Bone marrow (tissue), 2 donors: ENCODE results near the gene AGMO.

Source experiments
- DNase-seq, 2 donors: peaks; one replicate each; lab custom pipeline; 2025; lab: John Stamatoyannopoulos, UW

AGMO gene

GRCh38 chr7:15457990-15458955 is 103.5 kb downstream of the AGMO start:
- DNase-seq, result no peak

- no peak for DNase-seq
These were observed 109.1 kb downstream of the AGMO start for GRCh38 chr7:15452670-15453069.

DNA sequence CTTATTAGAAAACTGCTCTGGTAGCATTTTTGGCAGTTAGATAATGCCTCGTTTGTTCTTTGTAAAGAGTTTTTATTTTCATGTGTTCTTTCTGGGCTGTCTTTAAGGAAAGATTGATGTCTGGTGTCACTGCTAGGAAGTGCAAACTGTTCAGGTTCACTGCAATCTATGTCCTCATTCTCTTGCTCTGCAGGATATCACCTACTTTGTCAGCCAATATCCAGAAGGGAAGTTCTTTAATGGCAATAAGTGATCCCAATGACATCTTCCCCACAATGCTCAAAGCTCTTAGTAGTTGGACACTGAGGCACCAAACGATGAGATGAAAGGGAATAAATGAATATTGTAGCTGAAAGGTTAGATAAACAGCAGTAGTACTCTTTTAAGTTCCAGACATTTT is 115.1 kb downstream of the AGMO start:
- no peak for DNase-seq

GRCh38 chr7:15446280-15446679 is 115.5 kb downstream of the AGMO start:
- DNase-seq, result no peak

DNA sequence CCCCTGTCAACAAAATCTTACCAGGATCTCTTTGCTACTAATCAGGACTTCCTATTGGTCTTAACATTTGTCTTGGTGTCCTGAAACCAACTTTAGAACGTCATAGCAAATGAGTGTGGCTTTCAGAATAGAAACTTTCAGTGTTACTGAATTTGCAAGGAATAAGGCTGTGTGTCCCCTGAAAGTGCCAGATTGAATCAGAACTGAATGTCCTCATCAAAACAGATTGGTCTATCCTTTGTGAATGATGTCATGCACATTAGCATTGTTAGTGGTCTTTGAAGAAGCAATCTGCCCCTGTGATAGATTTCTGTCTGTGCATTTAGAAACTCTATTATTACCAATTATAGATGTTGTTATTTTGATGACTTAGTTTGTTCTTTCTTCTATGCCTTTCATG is 119.9 kb downstream of the AGMO start:
- DNase-seq, result no peak

DNA sequence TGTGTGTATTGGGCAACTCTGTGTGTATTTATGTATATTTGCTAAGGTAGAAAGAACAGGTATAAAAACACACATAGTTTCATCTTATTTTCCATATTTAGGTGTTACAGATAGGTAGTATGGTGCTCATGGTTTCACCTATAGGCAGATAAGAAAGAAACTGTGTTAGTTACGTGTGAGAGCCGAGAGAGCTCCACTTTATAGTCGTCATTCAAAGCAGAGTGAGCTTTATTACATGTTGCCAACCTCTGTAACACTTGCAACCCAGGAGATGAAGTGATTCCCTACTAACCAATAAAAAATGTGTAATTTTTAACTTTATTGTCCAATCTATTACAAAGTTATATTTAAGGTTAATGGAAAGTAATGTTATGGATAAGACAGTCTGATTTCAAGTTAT is 121.3 kb downstream of the AGMO start:
- DNase-seq, result no peak

- no peak for DNase-seq
These were observed 122.0 kb downstream of the AGMO start for GRCh38 chr7:15439853-15440252.

DNA sequence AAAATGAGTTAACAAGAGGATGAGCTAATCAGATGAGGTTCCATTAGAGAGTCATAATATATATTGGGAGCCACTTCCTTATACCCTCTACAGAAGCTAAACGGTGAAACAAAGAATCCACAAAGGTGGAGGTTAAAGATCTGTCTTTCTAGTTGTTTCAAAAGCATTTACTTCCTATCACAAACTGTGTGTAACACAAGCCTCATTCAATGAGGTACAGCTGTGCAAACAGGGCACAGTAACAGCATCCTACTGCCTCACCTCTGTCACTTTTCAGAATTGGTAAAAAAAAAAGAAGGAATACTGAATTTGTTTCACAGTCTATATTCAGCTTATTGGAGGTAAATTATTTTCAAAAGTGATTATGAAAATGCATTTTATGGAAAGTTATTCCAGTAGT is 128.7 kb downstream of the AGMO start:
- DNase-seq, result no peak

- no peak for DNase-seq
These were observed 130.9 kb downstream of the AGMO start for GRCh38 chr7:15430911-15431310.

DNA sequence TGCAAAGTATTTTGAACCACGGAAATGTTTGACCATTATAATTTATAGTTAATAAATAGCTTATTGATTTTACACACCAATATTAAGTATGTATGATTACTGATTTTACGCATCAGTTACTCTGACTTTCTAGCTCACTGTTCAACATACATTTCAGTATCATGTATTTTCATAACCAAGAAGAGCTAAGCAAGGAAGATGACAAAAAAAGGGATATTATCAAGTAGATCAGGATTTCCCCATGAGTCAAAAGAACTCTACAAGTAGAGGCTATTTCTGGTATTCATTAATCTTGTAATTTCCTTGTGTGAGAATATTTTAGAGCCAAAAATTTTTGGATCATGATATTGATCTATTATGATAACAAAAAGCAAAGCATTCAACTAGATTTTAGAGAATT is 131.6 kb downstream of the AGMO start:
- DNase-seq, result no peak

DNA sequence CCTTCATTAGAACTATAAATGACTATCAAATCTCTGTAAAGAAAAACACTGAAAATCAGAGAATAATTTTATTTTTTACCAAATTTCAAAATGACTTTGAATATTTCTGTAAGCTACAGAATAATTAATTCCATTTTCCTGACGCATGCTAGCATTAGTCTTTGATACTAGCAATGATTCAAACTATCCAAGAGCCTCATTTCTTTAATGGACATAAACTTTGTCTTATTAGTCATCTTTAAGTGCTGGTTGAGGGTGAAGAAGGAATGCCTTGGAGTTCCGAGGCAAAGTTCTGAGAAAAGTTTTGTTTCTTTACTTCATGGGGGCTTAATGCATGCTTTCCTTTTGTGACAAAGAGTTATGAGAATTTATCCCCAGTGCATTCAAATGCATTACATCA is 137.3 kb downstream of the AGMO start:
- no peak for DNase-seq

- DNase-seq, result no peak
These were observed 142.2 kb downstream of the AGMO start for GRCh38 chr7:15419596-15419995.

DNA sequence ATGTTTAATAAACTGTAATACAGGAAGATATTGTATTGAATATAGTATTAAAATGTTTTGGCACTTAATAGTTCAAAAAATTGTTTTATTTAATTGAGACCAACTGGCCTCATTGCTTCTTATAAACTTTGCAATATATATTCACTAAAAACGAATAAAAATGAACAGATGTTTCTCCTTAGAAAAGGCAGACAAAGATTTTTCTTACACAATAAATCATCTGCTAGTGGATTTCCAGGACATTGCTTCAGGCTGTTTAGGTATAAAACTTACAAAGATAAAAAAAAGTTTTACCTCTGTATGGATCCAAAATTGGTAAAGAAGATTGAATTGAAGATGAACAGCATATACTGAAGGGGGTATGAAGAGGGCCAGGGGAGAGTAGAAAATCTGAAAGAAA is 143.6 kb downstream of the AGMO start:
- no peak for DNase-seq

GRCh38 chr7:15417341-15417988 is 144.3 kb downstream of the AGMO start:
- no peak for DNase-seq

DNA sequence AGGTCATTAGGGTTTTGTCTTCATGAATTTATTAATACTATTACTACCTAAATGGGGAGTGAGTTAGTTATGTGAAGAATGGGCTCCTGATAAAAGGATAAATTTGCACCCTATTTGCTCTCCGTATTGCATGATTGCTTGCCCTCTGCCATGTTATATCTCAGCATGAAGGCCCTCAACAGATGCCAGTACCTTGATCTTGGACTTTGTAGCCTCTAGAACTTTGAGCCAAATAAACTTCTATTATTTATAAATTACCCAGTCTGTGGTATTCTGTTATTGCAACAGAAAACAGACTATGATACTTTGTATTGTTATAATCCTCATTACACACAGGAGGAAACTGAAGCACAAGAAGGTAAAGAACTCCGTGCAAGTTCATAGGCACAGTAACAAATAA is 150.8 kb downstream of the AGMO start:
- no peak for DNase-seq

- DNase-seq, result no peak
These were observed 153.9 kb downstream of the AGMO start for GRCh38 chr7:15407910-15408309.

DNA sequence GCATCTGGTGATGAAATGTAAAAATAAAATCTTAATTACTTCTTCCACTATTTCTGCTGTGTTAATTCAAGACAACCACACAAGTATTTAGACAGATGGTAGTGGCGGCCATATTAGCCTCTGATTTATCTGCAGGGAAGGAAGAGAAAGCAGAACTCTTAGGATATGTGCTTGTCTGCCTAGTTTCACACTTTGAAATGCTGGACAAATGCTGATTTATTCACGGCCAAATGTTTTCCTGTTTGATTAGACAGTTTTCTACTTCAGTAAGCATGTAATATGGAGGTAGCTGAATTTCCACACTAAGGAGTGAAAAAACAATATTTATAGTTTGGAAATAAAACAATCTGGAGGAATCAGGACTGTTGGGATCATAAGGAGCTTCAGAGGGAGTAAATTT is 158.1 kb downstream of the AGMO start:
- DNase-seq, result no peak

DNA sequence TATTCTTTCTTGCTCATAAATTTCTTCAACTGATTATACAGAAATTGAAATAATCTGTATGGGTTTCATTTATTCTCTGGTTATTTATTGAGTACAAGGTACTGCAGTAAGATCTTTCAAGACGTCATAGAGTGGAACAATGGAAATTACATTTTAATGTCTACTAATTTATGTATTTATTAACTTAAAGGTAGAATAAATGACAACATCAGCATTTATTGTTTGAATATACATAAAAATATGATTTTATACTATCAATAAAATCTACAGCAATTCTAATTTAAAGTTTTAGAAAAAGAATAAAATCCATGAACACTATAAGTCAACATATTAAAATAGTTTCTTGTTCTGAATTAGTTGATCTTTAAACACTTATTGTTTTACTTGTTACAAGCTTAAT is 158.5 kb downstream of the AGMO start:
- no peak for DNase-seq

GRCh38 chr7:15402436-15403136 is 159.2 kb downstream of the AGMO start:
- no peak for DNase-seq

DNA sequence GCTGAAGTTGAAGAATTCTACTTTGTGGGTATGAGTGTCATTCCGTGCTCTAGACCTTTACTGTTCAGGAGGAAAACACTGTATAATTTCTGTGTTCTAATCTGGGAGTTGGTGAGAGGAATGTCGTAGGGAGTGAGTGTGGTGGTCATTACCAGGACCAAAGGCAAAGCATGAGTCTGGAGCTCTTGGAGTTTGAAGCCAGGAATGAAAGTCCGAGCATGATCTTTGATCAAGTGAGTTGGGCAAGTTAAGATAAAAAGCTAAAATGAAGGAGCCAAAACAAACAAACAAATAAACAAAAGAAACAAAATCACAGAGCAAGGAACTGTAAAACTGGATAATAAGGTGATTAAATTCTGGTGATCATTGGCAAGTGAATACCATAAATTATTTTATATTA is 161.4 kb downstream of the AGMO start:
- DNase-seq, result no peak

GRCh38 chr7:15399441-15399840 is 162.4 kb downstream of the AGMO start:
- no peak for DNase-seq

DNA sequence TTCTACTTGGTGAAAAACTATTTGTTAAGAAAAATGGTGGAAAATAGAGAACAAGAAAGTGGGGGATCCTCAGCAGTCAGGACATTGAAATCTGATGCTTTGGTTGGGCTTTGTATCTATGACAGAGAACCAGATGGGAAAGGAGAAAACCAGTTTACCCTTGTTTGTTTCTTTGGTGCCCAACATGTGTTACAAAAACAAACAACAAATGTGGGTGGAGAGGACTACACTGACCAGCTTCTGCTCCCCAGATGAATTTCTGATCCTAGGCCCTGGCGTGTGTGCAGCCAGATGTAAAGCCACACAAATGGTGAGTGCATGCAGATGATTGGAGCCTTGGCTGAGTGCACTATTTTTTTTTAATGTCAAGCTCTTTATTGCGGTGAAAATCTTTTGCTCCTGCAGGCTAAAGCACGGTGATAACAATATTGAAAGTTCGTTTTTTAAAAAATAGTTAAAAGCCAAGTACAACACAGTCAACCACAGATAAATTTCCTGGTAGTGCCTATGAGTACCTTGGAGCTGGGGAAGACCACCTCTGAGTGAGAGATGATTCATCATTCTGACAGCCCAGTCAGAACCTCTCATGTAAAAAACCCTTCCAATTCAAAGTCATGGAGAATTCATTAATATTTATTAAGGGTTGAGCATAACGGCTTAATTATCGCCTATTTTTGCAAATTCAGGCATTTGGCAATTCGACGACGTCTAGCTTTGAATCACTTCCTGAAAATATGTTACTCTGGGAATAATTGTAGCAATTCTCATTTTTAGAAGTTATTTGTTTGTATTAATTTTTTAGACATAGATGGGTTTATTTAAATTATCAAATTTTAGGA is 163.7 kb downstream of the AGMO start:
- DNase-seq, result no peak
